Neural crest cell (in vitro differentiated cells): ENCODE results near the gene IRF3. TPM values are rescaled to one million over a fixed set of nuclear protein-coding genes. Genes with fewer than 3 reads are reported as not detected.

Source experiments
- DNase-seq: peaks from one replicate; pipeline ENCODE4 v3.0.0; 2021; ENCODE audit warnings: low read depth, mixed read lengths, low spot score
- H3K27ac Mint-ChIP-seq: one replicate; pipeline ENCODE4 v1.8.0; 2021; ENCODE audit warnings: mild to moderate bottlenecking, mixed read lengths; ENCODE audit not compliant: unreplicated experiment
- H3K27me3 Mint-ChIP-seq: 2 replicates; pipeline ENCODE4 v1.8.0; 2021; ENCODE audit warnings: low read depth, mild to moderate bottlenecking, mixed read lengths
- H3K36me3 Mint-ChIP-seq: 2 replicates; pipeline ENCODE4 v1.8.0; 2021; ENCODE audit warnings: low read depth, mild to moderate bottlenecking, mixed read lengths
- H3K4me1 Mint-ChIP-seq: 2 replicates; pipeline ENCODE4 v1.8.0; 2021; ENCODE audit warnings: mixed read lengths
- H3K4me3 Mint-ChIP-seq: one replicate; pipeline ENCODE4 v1.8.0; 2021; ENCODE audit warnings: mild to moderate bottlenecking, mixed read lengths
- H3K9me3 Mint-ChIP-seq: 2 replicates; pipeline ENCODE4 v1.8.0; 2021; ENCODE audit warnings: mixed read lengths
- CTCF ChIP-seq: fragments of 200-600 bp; sonication (generic); conservative IDR thresholded peaks from 2 replicates; pipeline ENCODE4 v1.5.0; 2021; ENCODE audit warnings: antibody characterized with exemption, mild to moderate bottlenecking
- total RNA-seq: library from RNA; stranded (reverse); gene quantifications from 2 replicates; pipeline ENCODE4 v1.2.1, GENCODE V29; 2021

The IRF3 gene
- total RNA-seq, 1 donor from 2014 or later = 76.0 TPM

- H3K36me3 Mint-ChIP-seq = peaks cover 10% of the 10 kb centered on the region
- TF ChIP-seq CTCF = no peak
- no peaks in the 10 kb centered on the region for H3K9me3 Mint-ChIP-seq
- peak overlapping the region; percentile 67 for H3K27ac Mint-ChIP-seq
- no peak for DNase-seq
- no peaks in the 10 kb centered on the region for H3K27me3 Mint-ChIP-seq
- peak overlapping the region; percentile 12 for H3K4me3 Mint-ChIP-seq
- no peaks in the 10 kb centered on the region for H3K4me1 Mint-ChIP-seq
Measured at GRCh38 chr19:49657493-49658138, 8.0 kb downstream of the IRF3 start.

- Mint-ChIP-seq H3K9me3 (no peaks in the 10 kb centered on the region), H3K36me3 (peaks cover 10% of the 10 kb centered on the region), H3K27ac (peak overlapping the region; percentile 37), H3K4me3 (peak overlapping the region; percentile 59), H3K4me1 (no peaks in the 10 kb centered on the region), H3K27me3 (no peaks in the 10 kb centered on the region)
- TF ChIP-seq CTCF = no peak
- DNase-seq = no peak
Measured at GRCh38 chr19:49656456-49657109, 9.1 kb downstream of the IRF3 start.

GRCh38 chr19:49655570-49656455, 9.8 kb downstream of the IRF3 start:
- Mint-ChIP-seq H3K36me3 (peaks cover 10% of the 10 kb centered on the region), H3K27ac (no peak overlapping the region)
- no peak for TF ChIP-seq CTCF

GRCh38 chr19:49654581-49654980, 11.1 kb downstream of the IRF3 start:
- peaks cover 6% of the 10 kb centered on the region for H3K36me3 Mint-ChIP-seq
- TF ChIP-seq CTCF = no peak

More at GRCh38 chr19:49655570-49656455, 9.8 kb downstream of the IRF3 start:
- H3K4me1 Mint-ChIP-seq = no peaks in the 10 kb centered on the region
- H3K9me3 Mint-ChIP-seq = no peaks in the 10 kb centered on the region
- DNase-seq = no peak
- no peaks in the 10 kb centered on the region for H3K27me3 Mint-ChIP-seq
- H3K4me3 Mint-ChIP-seq = peak overlapping the region; percentile 27

GRCh38 chr19:49653466-49653806, 12.2 kb downstream of the IRF3 start:
- H3K36me3 Mint-ChIP-seq = peaks cover 6% of the 10 kb centered on the region
- H3K27ac Mint-ChIP-seq = no peak overlapping the region

More at GRCh38 chr19:49654581-49654980, 11.1 kb downstream of the IRF3 start:
- Mint-ChIP-seq H3K9me3 (no peaks in the 10 kb centered on the region), H3K27ac (no peak overlapping the region), H3K4me3 (no peak overlapping the region), H3K4me1 (no peaks in the 10 kb centered on the region), H3K27me3 (no peaks in the 10 kb centered on the region)
- DNase-seq = no peak

More at GRCh38 chr19:49653466-49653806, 12.2 kb downstream of the IRF3 start:
- Mint-ChIP-seq H3K4me3 (peak overlapping the region; percentile 4), H3K4me1 (no peaks in the 10 kb centered on the region), H3K9me3 (no peaks in the 10 kb centered on the region), H3K27me3 (no peaks in the 10 kb centered on the region)
- DNase-seq = no peak
- TF ChIP-seq CTCF = no peak
